DMS114 treated with DMSO at 0.1 percent for 48 hours (cell line): ENCODE measurements around the gene KIF1A.

Source experiments
- DNase-seq: peaks from one replicate; lab custom pipeline; 2025; ENCODE audit not compliant: unreplicated experiment; lab: John Stamatoyannopoulos, UW

The KIF1A gene

DNA sequence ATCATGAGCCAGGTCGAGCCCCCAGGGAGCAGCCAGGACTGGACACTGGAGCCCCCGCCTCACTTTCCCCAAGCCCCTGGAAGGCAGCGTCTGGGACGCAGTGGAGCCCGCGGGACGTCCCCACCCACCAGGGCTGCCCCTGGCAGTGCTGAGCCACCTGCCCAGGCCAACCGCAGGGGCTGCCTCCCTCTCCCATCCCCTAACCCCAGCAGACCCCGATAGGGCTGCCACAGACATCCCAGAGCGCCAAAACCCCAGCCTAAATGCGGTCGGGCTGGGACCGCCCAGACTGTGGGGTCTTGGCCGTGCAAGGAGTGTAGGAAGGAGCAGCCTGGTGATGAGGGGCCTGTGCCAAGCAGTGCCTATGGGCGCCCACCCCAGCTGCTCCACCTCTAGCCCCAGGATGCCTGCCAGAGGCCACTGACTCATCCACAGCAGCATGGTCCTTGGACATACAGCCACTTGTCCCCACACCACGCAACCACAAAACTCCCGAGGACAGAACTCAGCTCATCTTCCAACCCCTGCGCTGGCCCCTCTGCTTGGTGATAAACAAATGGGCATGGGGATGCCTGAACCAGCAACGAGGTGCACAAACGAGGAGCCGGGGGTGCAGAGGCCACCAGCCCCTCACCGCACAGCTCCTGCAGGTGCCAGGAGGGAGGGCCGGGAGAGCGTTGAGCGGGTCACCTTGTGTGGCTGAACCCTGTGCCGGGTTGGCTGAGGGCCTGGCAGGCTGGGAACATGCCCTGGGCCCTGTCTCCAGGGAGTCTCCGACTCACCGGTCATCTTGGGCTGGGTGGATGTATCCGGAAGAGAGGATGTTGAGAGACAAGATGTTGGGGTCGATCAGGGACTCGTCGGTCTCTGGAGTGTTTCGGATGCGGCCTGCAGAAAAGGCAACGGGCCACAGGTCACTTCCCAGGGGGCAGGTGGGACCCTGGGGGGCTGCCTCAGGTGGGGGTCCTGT lies 83.5 kb downstream of the KIF1A start:
- DNase-seq = no peak

DNA sequence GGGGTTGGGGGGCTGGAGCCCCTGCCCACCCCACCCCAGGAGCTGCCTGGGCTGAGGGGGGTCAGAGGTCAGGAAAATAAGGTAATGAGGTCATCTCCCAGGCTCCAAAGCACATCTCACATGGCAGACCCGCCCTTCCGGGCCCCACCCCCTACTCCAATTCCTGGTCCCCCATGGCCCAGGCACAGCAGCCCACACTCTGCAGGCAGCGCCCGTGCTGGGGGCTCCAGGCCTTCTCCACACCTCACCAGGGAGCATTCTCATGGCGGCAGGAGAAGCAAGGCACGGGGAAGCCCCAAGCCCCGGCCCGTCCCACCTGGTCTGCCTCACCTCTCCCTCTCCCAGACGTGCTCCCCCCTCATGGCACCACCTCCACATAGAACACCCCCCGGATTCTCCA lies 84.5 kb downstream of the KIF1A start:
- DNase-seq = no peak

DNA sequence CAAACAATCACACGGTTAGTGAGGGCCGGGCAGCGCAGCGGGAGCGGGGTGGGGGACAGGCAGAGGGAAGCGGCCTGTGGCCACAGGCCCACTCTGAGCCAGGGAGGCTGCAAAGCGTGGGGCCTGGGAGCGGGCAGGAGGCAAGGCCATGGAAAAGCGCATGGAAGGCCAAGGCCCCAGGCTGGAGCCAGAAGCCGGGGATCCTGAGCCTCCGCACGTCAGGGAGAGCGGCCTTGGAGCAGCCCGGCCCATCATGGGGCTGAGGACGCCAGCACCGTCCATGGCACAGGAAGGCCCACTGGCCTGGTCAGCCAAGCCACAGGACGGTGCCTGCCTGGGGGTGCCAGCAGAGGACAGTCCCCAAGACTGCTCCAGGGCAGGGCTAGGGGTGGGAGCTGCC lies 85.3 kb downstream of the KIF1A start:
- DNase-seq = no peak

DNA sequence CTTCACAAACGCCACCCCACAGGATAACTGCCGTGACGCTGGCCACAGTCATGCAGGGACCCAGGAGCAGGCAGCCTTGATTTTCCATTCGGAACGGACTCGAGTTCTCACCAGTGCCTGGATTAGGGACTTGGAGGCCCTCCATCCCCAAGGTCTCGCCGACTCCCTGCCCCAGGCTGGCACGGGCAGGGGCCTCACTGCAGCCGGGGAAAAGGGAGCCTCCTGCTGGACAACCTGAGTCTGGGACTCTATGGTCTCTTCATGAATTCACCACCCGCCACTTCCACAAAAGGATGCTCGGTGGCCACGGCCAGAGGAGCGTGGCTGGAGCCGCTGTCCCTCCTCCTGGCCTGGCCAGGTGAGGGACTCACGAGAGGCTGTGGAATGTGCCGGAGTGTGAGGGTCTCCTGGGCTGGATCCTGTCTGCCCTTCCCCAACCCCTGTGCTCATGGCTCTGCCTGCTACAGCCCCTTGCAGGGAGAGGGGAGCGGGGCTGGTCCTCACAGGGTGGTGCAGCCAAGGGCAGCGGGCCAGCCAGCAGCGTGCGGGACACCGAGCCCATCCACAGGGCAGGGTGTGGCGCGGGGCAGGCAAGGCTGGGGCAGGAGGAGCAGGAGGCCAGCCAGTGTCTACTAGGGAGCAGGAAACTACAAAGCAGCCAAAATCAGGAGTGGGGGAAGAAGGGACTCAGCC lies 86.1 kb downstream of the KIF1A start:
- no peak for DNase-seq

DNA sequence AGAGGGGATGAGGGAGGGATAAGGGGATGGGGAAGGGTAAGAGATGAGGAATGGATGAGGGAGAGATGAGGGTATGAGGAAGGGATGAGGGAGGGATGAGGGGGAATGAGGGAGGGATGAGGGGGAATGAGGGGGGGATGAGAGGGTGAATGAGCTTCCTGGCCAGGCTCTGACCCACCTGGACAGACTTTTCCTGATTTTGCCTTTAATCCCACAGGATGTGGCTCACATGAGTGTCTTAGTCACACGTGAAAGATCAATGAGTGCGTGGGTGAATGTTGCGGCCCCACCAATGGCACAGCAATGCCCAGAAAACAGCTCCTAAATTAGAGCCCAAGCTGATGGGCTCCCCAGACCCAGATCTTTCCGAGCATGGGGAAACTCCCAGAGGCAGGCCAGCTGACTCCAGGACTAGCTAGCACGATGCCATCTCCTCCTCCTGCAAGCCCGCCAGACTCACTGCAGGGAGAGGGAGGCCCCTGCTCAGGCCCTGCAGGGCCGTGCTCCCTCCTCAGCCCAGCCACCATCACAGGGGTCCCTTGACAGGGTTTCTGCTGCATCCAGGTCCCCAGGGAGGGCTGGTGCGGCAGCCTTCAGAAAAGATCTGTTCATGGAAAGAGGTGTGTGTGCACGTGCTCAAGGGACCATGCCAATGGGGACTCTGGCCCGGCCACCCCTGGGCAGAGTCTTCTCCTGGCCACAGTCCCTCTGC lies 87.0 kb downstream of the KIF1A start:
- no peak for DNase-seq

DNA sequence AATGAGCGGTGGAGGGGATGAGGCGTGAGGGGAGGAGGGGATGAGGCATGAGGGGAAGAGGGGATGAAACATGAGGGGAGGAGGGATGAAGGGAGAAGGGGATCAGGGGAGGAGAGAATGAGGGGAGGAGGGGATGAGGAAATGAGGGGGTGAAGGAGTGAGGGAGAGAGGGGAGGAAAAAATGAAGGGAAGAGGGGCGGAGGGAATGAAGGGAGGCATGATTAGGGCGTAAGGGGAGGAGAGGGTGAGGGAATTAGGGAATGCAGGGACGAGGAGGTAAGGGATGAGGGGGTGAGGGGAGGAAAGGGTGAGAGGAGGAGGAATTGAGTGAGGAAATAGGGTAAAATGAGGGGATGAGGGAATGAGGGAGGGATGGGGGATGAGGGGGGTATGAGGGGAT lies 87.8 kb downstream of the KIF1A start:
- DNase-seq = no peak

DNA sequence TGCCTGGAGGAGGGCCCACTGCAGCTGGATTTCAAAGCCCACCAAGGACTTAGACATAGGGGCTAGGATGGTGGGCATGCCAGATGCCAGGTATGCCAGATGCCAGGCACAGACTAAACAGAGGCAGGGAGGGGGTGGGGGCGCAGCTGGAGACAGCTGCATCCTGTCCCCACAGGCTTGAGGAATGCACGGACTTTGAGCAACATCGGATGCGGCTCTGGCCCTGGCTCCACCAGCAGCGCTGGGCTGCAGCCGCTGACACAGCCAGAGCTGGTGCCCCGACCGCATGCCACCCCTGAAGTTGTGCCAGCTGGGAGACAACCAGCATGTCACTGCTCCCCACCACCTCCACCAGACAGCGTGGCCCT lies 88.9 kb downstream of the KIF1A start:
- no peak for DNase-seq

DNA sequence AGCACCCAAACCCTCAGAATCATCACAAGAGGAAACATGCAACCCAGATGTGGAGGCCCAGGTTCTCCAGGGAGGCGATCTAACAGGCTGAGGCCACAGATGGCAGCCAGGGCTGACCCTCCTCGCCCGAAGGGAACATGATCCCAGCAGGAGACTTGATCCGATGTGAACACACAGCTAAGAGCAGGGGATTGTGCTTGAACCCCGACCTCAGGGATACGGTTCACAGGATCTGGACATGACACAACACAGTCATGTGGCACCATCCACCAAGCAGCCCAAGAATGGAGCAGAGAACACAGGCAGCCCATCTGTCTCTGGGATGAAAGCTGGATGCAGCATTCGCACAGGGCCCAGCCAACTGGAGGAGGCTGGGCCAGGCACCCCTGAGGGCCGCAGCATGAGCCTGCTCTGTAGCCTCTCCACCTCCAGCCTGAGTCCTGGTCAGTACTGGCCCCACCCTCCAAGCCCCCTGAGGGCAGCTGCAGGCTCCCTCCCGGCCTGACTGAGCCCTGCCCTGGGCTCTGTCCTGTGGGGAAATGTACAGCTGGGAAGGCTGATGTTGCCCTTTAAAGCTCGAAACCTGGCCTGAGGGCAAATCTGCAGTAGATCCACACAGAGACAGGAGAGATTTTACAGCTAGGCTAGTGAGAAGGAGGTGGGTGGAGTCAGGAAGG lies 89.4 kb downstream of the KIF1A start:
- no peak for DNase-seq

DNA sequence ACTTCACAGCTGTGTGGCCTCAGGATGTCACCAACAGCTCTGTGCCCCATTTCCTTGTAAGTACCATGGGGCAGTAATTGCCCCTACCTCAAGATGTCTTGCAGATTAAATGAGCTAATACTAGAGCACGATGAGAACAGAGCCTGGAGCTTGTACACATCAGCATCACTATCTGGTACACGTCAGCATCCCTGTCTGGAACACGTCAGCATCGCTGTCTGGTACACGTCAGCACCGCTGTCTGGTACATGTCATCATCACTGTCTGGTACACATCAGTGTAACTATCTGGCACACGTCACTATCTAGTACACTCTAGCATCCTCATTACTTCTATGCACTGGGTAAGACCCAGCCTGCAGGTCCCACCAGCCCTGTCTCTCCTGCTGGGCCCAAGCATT lies 91.2 kb downstream of the KIF1A start:
- no peak for DNase-seq

DNA sequence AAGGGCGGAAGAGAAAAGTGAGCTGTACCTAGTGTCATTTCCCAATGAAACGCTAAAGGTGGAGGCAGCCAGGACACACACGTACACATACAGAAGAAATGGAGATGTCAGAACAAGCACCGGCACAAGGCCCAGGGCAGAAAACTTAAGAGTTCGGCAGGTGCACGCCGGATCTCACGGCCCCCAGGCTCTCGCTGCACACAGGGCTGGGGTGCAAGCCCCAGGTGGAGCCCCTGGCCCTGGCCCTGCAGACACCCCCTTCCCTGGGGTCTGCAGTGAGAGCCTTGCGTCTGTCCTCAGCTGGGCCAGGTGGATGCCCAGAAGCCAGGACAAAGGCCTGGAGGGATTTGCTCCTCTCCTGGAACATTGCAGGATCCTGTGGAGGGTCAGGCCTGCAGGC lies 91.7 kb downstream of the KIF1A start:
- DNase-seq = no peak

DNA sequence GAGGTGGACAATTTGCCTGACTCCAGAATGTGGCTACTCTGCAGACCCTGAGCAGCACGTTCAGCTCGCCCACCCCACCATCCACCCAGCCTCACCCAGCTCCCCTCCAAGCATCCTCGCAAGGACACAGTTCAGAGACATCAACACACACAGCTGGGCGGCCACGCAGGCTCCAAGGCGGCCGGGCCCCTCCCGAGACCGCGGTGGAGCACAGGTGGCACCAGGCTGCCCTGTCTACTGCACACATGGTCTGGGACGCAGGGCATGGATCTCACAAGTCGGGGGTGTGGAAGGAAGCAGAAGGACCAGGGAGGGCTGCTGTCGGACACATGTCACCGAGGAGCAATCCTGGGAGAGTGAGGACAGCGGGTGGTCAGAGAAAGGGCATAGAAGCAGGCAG lies 92.1 kb downstream of the KIF1A start:
- DNase-seq = no peak

DNA sequence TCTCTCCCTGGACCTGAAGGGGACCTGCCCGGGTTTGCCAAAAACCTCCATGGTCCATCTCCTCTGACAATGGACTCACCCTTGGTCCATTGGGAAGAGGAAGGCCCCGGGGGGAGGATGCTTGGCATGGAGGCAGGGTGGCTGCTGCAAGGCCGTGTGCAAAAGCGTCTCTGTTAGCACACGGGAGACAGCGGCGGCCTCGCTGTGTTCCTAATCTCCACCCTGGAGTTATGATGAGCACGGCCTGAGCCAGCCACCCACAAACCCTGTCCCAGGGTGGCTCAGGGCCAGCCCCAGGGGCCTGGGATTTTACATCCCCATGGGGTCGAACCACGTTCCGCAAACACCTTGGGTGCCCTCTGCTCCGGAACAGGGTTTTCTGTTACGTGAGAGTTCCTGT lies 92.6 kb downstream of the KIF1A start:
- DNase-seq = no peak

DNA sequence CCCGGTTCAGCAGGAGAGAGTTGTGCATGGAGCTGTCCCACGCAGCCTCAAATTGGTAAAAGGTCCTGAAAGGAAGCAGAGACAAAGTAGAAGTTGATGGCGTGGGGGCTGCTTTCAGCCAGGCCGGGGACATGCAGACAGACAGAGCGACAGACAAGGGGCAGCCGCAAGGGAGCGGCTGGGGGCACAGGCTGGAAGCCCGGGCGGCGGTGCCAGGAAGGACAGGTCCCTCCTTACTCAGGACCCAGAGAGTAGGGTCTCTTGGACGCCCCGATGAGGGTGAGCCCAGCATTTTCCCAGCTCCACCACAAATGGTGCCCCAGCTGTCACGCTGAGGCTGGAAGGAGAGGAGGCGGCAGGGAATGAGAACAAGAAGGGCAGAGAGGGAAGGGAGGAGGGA lies 93.1 kb downstream of the KIF1A start:
- no peak for DNase-seq

DNA sequence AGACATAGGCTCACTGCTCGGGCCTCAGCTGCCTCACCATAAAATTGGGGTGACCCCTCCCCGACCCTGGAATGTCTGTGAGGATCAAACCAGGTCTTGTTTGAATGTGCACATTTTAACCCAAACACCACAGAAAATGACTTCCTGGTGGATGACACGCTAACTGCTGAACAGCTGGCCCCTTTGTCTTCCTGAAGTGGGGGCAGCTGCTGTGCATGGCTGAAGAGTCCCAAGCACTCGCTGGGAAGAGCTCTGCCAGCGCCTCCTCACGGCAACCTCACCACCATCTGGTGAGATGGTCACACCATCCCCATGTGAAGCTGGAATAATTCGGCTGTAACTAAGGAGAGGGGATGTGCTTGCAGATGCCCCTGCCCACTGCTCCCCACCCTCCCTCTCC lies 94.3 kb downstream of the KIF1A start:
- no peak for DNase-seq

DNA sequence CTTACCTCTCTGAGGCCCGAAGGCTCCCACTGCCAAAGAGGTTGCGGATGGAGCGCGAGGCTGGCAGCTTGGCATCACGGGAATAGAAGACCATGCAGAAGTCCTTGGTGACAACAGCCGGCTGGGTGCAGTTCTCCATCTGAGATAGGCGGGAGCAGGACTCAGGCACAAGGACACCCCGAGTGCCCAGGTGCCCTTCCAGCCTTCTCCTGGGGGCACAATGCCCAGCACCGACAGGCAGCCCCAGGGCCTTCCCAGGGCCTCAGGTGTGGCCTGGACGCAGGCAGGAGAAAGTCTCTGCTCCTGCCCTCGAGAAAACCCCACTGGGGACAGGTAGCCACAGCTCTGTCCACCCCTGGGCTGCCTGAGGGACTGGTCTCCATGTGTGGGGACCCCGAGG lies 94.8 kb downstream of the KIF1A start:
- DNase-seq = no peak

DNA sequence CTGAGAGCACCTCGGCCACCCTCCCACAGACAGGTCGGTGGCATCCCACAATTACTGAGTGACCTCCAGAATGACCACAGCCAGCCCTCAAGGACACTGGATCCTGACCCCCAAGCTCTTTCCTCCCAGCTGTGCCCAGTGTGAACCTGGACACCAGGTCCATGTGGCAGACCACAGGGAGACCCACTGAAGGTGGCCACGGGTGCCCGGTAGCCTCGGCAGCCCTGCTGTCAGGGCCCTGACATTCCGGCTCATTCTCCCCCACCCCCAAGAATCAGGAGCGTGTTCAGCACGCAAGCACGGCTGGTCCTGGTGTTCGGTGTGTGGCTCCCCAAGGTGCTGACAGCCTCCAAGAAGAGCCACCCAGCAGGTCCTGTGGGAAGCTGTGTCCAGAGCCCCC lies 95.6 kb downstream of the KIF1A start:
- no peak for DNase-seq

DNA sequence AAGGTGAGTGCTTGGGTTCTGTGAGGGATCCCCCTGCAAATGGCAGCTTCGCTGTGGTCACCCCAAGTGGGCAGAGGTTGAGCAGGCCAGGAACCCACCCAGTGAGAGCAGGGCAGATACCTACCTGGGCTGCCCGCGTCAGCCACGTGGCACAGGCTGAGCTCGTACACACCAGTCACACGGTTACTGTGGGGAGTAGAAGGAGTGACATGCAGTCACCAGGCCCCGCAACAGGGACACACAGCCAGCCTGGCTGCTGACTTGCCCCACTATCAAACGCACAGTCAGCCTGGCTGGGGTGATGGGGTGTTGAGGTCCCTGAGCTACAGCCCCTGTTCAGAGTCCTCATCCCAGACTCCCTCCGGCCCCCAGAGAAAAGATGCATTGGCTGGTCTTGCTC lies 96.2 kb downstream of the KIF1A start:
- DNase-seq = no peak

DNA sequence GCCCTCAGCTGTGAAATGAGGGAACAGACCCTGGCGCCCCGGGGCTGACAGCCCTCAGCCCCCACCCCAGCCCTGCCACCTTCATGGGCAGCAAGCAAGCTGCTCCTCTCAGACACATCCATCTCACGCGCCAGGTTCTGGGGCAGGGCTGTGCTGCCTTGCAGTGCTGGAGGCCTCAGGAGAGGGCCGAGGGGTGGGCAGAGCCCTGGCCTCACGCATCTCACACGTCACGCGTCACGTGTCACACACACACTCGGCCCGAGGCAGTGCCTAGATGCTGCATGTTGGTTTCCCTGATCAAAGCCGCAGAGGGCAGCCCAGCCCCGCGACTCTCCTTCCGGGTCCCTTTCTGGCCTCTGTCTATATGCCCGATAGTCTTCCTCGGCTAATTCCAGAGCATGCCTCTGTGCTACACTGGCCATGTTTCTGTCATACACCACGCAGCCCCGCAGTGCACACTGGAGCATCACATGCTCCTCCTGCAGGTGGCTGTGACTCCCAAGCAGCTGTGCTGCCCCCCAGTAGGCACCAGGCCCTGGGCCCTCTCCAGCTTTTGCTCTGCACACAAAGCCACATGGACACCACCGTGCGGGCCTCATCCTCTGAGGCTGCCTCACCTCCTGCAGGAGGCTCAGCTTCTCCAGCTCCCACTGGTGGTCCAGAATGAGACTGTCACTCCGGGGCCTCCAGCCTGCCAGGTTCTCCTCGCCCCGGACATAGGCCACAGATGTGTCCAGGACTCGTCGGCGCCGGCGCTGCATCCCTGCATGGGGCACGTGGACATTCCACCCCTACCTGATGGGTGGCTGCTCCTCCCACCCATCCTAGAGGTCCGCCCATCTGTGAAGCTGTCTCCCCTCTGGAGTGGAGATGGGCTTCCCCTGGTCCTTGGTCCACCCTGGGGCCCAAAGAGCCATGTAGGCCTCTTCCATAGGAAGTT lies 97.0 kb downstream of the KIF1A start:
- no peak for DNase-seq

DNA sequence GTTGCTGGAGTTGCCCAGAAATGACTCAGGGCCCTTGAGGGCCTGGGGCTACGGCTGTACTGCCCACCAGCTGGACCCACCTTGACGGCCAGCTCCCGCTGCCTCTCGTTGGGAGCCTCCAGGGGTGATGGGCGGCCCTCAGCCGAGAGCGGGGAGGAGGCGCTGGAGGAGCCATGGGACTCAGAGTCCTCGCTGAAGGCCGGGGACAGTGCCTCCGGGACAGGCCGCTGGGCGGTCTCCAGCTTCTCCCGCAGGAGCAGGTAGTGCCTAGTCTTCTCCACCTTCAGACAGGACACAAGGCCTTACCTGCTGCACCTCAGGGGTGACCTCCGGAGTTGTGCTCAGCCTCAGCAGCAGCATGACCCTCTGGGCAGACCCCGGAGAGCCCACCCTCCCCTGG lies 97.6 kb downstream of the KIF1A start:
- no peak for DNase-seq

DNA sequence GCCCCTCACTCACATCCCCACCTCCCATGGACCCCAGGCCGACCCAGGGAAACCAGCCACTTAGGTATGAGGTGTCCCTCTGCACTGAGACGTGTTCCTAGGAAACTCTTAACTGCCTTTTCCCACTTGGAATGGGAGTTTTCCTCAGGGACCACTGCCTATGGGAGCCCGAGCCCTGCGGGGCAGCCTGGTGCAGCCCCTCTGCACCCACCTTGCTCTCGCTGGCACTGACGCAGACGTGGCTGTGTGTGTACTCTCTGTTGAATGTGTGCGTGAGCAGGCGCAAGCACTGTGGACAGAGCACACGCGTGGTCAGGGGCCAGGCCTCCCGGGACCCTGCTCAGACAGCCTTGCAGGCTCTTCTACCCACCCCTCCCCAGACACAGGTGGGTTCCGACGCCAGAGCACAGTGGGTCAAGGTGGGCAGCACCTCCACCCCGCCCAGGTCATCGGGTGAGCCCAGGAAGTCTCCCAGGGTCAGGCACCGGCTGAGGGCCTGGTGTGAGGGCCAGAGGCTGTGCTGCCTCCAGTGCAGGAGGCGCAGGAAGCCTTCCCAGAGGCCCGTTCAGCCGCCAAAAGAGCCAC lies 98.3 kb downstream of the KIF1A start:
- no peak for DNase-seq
